Urothelium cell line (cell line): ENCODE results near the gene STAT5A.

Experiments
- DNase-seq: peaks from one replicate; pipeline ENCODE4 v3.0.0; 2011; ENCODE audit warnings: low spot score, mixed read lengths
- FAIRE-seq: peaks from 2 replicates; lab custom pipeline; 2011; peaks lifted over from hg19 to GRCh38; lab: Jason Lieb, UNC

The STAT5A gene

DNA sequence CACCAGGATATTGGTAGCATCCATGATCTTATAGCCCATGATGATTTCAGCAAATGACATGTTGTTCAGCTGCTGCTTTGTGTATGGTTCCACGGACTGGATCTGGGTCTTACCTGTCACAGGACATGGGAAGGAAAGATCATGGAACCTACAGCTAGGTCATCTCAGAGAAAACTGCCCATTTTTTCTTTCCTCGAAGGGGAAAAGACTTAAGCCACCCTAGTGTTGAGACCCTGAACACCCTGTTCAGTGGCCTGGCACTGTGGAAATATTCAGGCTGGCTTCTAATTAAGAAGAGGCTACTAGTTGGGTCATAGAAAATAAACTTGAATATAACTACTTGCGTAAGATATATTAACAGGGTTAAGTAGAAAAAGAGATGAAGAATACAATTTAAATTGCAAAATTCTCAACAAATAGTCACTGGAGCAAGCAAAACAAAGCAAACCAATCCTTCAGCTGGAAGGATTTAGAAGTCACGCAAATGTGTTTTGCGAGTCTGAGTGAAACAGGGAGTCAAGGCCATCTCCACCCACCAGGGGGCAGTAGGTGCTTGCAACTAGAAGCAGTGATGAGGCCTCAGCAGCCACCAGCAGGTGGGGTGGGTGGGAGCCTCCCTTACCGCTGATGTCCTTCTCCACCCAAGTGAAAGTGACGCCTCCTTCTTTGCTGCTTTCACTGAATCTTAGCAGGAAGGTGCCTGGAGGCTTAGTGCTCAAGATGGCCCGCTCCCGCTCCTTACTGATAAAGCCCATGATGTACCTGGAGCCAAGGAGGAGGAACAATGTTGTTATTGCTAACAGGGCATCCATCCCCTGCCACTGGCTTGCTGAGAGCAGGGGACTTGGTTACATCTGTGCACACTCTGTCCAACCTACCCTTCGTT, 34.3 kb downstream of the STAT5A start:
- peak; percentile 17 for FAIRE-seq
- DNase-seq, result peak; percentile 90

DNA sequence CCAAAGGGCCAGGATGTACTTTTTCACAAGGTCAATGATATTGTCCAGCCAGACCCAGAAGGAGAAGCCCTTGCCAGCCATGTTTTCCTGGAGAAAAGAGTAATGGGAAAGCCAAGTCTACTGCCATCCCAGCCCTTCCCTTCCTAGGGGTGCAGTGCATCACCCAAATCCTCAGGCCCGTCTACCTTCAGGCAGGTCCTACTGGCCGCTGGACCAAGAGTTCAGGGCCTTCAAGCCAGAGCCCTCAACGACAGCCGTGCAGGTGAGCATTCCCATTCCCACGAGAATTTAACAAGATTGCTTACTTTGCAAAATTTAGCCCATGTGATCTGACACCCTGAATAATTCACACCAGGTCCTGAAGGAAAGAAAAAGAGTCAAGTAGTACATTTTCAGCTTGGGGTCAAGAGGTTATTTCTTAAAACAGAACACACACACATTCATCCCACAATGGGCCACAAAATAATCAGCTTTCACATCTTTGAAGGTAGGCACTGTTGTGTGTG, 35.0 kb downstream of the STAT5A start:
- FAIRE-seq (no peak), DNase-seq (no peak)

GRCh38 chr17:42325026-42325425, 36.7 kb downstream of the STAT5A start:
- FAIRE-seq (peak; percentile 77), DNase-seq (peak; percentile 92)

GRCh38 chr17:42329025-42329976, 41.0 kb downstream of the STAT5A start:
- DNase-seq (peak; percentile 72), FAIRE-seq (peak; percentile 35)

DNA sequence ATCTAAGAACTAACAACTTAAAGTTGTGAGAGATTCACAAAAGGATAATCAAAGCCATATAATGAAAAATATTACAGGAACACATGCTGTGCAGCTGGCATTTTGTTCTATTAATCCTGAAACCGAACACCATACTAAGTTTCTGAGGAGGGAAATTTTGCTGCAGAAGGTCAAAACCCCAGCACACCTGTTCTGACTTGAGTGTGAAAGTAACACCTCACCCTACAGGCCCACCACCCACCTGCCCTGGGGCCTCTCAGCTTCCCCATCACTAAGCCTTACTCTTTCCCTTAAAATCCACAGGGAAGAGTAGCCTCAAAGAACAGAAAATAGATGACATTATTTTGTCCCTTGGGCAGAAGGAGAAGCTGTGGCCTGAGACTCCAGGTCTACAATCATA, 44.8 kb downstream of the STAT5A start:
- FAIRE-seq (no peak), DNase-seq (no peak)

- DNase-seq (no peak), FAIRE-seq (no peak)
Observed at GRCh38 chr17:42334677-42335076, 46.4 kb downstream of the STAT5A start.

GRCh38 chr17:42337442-42337841, 49.1 kb downstream of the STAT5A start:
- DNase-seq (no peak), FAIRE-seq (no peak)

- no peak for DNase-seq
- no peak for FAIRE-seq
Observed at GRCh38 chr17:42338427-42338985, 50.2 kb downstream of the STAT5A start.

DNA sequence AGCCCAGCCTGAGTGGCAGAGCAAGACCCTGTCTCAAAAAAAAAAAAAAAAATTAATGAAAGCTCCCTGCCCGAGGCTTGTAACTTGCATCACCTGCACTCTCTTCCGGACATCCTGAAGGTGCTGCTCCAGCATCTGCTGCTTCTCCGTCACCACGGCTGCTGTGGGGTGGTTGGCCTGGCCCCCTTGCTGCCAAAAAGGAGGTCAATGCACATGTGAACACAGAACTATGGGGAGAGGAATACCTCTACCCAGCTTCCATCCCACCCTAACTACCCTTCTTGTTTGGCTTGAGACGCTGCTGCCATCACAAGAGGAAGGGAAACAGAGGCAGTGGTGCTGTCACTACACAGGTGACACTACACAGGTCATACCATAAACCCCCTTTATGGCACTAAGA, 50.9 kb downstream of the STAT5A start:
- FAIRE-seq, result no peak

DNA sequence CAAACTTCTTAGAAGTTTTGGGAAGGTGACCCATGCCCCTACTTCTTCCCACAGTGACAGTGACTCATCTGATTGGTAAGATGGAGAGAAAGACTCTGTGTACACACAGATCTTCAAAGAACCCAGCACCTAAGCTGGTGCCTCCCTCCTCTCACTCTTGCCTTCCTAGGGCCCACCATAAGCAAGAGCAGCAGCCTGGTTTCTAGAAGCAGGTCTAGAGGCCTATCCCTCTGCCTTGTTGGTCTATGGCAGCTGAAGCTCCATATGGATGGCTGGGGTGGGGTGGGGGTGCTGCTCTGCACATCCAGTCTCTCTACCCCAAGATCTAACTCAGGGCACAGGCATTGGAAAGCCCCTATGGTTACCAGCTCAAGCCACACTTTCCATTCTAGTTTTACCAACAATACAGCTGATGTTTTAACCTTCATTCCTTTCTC, 52.4 kb downstream of the STAT5A start:
- DNase-seq (no peak), FAIRE-seq (no peak)

More for the DNA sequence above, 50.9 kb downstream of the STAT5A start:
- no peak for DNase-seq

GRCh38 chr17:42341568-42341967, 53.3 kb downstream of the STAT5A start:
- DNase-seq (no peak), FAIRE-seq (no peak)

GRCh38 chr17:42342242-42343008, 54.1 kb downstream of the STAT5A start:
- FAIRE-seq (no peak), DNase-seq (no peak)

GRCh38 chr17:42345396-42346073, 57.2 kb downstream of the STAT5A start:
- FAIRE-seq, result no peak
- no peak for DNase-seq

DNA sequence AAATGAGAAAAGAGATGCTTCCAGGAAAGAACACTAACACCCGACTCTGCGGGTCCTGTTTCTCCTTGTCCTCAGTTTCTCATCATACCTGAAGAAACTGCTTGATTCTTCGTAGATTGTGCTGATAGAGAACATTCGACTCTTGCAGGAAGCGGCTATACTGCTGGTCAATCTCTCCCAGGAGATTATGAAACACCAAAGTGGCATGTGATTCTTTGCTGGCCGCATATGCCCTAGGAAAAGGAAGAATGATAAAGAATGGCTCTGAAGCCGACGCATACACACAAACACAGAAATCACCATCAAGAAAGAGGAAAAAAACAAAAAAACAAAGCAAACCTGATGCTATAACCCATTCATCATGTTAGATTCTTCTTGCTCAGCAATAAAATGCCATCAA, 58.2 kb downstream of the STAT5A start:
- FAIRE-seq, result no peak
- no peak for DNase-seq

GRCh38 chr17:42347198-42347597, 58.9 kb downstream of the STAT5A start:
- peak; percentile 51 for DNase-seq
- no peak for FAIRE-seq

DNA sequence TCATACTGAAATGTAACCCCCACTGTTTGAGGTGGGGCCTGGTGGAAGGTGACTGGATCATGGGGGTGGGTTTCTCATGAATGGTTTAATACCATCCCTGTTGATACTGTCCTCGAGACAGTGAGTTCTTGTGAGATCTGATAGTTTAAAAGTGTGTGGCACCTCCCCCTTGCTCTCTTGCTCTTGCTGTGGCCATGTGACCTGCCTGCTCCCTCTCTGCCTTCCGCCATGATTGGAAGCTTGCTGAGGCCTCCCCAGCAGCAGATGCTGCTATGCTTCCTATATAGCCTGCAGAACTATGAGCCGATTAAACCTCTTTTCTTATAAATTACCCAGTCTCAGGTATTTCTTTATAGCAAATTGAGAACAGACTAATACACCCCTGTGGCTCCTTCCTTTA, 59.3 kb downstream of the STAT5A start:
- DNase-seq, result no peak
- no peak for FAIRE-seq

GRCh38 chr17:42348104-42348503, 59.8 kb downstream of the STAT5A start:
- no peak for FAIRE-seq
- DNase-seq, result no peak

GRCh38 chr17:42354956-42355843, 66.9 kb downstream of the STAT5A start:
- FAIRE-seq (no peak), DNase-seq (no peak)

GRCh38 chr17:42358434-42358833, 70.1 kb downstream of the STAT5A start:
- FAIRE-seq, result no peak
- no peak for DNase-seq
